ENCODE measurements around the gene HRCT1.
"Not testable (repeated sequence)": the region's sequence is repeated elsewhere in the genome, so short reads cannot be mapped to it uniquely, and the experiment has no call there.

Gene HRCT1

DNA sequence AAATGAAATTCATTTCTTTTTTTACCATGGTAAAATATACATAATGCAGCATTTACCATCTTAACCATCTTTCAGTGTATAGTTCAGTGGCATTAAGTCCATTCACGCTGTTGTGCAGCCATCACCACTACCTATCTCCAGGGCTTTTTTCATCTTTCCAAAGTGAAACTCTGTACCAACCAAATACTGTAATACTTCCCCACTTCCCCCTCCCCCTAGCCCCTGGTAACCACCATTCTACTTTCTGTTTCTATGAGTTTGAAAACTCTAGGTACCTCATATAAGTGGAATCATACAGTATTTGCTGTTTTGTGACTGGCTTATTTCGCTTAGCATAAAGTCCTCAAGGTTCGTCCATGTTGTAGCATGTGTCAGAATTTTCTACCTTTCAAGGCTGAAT, 26.7 kb downstream of the HRCT1 start:
- TF ChIP-seq, protein P1, sequence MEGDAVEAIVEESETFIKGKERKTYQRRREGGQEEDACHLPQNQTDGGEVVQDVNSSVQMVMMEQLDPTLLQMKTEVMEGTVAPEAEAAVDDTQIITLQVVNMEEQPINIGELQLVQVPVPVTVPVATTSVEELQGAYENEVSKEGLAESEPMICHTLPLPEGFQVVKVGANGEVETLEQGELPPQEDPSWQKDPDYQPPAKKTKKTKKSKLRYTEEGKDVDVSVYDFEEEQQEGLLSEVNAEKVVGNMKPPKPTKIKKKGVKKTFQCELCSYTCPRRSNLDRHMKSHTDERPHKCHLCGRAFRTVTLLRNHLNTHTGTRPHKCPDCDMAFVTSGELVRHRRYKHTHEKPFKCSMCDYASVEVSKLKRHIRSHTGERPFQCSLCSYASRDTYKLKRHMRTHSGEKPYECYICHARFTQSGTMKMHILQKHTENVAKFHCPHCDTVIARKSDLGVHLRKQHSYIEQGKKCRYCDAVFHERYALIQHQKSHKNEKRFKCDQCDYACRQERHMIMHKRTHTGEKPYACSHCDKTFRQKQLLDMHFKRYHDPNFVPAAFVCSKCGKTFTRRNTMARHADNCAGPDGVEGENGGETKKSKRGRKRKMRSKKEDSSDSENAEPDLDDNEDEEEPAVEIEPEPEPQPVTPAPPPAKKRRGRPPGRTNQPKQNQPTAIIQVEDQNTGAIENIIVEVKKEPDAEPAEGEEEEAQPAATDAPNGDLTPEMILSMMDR (IDR thresholded peaks at IDR 0.05; ENCODE audit: control extremely low read depth, extremely low read depth, low read depth, missing control alignments) = no peak
- ChIA-PET POLR2A (no interaction called here), CTCF (interaction anchor here (1.7 kb wide), 1 partner anchor 13 kb away, joined by 4 read pairs; no protein-coding TSS in a partner anchor)
- DNase-seq (ENCODE audit: extremely low spot score) = no peak

GRCh38 chr9:35933550-35934067, 27.6 kb downstream of the HRCT1 start:
- ChIA-PET POLR2A (no interaction called here), CTCF (interaction anchor here (1.7 kb wide), 1 partner anchor 12 kb away, joined by 4 read pairs; no protein-coding TSS in a partner anchor)
- no peak for DNase-seq (ENCODE audit: extremely low spot score)
- TF ChIP-seq, protein P1 (IDR thresholded peaks at IDR 0.05; ENCODE audit: control extremely low read depth, extremely low read depth, low read depth, missing control alignments) = no peak

DNA sequence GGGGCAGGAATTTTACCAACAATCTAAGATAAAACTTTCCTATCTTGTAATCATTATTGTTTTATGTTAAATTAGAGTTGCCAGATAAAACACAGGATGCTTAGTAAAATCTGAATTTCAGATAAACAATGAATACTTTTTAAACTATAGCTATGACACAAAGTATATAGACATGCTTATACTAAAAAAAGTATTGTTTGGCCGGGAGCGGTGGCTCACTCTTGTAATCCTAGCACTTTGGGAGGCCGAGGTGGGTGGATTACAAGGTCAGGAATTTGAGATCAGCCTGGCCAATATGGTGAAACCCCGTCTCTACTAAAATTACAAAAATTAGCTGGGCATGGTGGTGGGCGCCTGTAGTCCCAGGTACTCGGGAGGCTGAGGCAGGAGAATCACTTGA, 28.1 kb downstream of the HRCT1 start:
- POLR2A ChIA-PET; DNase-seq (ENCODE audit: extremely low spot score): not testable (repeated sequence)
- CTCF ChIA-PET = interaction anchor here (1.7 kb wide), 1 partner anchor 12 kb away, joined by 4 read pairs; no protein-coding TSS in a partner anchor

DNA sequence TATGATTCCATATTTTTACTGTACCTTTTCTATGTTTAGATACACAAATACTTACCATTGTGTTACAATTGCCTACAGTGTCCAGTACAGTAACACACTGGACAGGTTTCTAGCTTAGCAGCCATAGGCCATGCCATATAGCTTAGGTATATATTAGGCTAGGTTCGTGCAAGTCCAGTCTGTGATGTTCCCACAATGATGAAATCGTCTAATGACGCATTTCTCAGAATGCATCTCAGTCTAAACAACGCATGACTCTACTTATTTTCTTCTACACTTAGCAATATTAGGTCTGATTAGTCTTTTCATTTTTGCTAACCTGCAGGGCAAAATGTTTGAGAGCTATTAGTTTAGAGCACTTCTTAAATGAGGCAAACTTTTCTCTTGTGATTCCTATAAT, 29.3 kb downstream of the HRCT1 start:
- no peak for DNase-seq (ENCODE audit: extremely low spot score)
- ChIA-PET POLR2A (no interaction called here), CTCF (interaction anchor here (1.0 to 3.2 kb wide), 2 partner anchors 10 to 19 kb away, joined by 3 to 17 read pairs; no protein-coding TSS in a partner anchor)
- TF ChIP-seq, protein P1 (IDR thresholded peaks at IDR 0.05; ENCODE audit: control extremely low read depth, extremely low read depth, low read depth, missing control alignments) = no peak

GRCh38 chr9:35935755-35936509, 29.9 kb downstream of the HRCT1 start:
- no peak for DNase-seq (ENCODE audit: extremely low spot score)
- TF ChIP-seq, protein P1 (IDR thresholded peaks at IDR 0.05; ENCODE audit: control extremely low read depth, extremely low read depth, low read depth, missing control alignments) = no peak
- CTCF ChIA-PET = interaction anchor here (1.0 to 3.2 kb wide), 3 partner anchors 9 to 19 kb away, joined by 3 to 17 read pairs (median 4); no protein-coding TSS in a partner anchor
- POLR2A ChIA-PET = no interaction called here

- TF ChIP-seq, protein P1 (IDR thresholded peaks at IDR 0.05; ENCODE audit: control extremely low read depth, extremely low read depth, low read depth, missing control alignments) = no peak
- DNase-seq (ENCODE audit: extremely low spot score) = no peak
- ChIA-PET POLR2A (no interaction called here), CTCF (interaction anchor here (1.4 to 3.2 kb wide), 2 partner anchors 8 to 18 kb away, joined by 4 to 17 read pairs; no protein-coding TSS in a partner anchor)
Measured at GRCh38 chr9:35937227-35937626, 31.2 kb downstream of the HRCT1 start.
